Dermis microvascular lymphatic vessel endothelial cell (primary cell): ENCODE measurements around the gene TAS2R38. TPM values are rescaled to one million over a fixed set of nuclear protein-coding genes. Genes with fewer than 3 reads are reported as not detected.
A peak's percentile ranks its signal among the peaks of the same experiment; 100 is the strongest.

Experiments used
- DNase-seq, 2 donors: peaks; one replicate each; pipeline versions ENCODE4 v3.0.0 to v3.0.0-alpha.2; 2010; ENCODE audit warnings: low read depth in 2 of 2
- total RNA-seq: library from RNA; depleted of rRNA; stranded (reverse); fragments of >200 nt; gene quantifications from 2 replicates; pipeline ENCODE4 v1.2.1, GENCODE V29; 2014

Gene TAS2R38
- total RNA-seq, 1 donor from 2014 or later = not detected

DNA sequence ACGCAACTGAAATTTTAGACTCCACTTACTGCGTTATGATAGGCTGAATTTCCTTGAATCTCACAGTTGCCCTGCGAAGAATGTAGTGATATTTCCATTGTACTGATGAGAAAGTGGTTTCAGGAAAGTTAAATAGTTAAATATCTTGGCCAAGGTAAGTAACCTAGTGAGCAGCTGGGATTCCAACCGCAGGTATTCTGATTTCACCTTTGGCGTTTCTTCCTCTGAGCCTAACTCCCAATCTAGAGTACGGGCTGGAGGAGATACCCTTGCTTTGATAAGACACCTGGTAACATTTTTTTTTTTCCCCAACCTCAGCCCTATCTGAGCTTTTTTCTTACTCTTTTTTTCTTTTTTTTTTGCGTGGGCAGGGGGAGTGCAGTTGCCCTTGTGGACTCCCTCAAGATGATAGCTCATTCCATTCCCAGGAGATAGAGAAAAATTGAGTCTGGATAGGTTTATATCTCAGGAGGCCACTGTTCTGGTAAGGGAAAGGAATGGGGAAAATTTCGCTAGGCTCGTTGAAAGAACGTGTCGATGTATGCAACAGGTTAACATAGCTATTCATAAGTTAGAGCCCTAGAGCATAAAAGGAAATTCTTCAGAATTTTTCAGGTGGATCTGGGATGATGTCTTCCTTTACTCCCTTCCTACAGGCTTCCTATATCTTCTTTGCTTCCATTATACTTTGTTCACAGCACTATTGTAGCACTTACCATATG is 3.1 kb upstream of the TAS2R38 start:
- no peak for DNase-seq

DNA sequence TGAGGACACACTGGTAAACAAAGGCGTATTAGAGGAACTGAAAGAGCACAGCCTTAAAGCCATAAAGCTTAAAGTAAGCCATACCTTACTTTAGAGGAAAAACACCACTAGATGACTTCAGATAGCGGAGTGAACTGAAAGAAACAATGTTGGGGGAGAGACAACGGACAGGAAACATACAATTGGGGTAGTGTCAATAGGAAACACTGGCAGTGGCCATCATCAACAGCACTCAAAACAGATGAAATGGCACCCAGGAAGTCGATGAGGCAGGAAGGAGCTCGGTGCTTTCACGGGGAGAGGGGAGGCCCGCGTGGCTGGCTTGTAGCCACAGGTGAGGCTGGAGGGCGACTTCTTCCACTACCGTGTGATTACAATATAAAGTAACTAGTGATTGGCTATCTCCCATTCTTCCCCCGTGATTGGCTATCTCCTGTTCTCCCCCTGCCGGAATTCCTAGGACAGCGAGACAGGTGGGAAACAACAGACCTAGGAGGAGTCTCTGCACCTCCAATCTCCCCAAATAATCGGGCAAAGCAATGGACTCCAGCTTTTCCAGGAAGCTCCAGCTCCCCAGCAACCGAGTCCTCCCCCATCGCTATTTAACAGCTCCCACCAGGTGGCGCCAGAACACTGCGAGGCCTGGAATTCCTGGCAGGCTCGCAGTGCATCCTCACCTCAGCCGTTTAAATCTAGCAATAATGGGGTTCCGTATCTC is 2.4 kb upstream of the TAS2R38 start:
- DNase-seq = peak; percentile 1 to 32

DNA sequence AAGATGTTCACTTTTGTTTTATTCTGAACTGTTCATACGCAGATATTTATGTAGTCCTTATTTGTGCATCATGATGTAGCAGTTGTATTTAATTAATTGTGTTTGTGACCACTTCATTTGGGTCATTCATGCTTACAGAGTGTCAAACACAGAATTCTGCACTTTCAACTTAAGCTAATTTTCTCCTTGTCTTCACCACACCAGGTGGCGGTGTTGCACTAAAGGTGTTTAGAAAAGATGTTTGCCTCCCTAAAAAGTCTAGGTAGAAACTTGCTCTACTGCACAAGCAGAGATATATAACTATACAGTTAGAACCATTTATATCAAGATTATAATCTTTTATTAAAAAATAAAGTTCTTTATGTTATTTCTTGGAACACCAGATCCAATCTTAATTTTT is 1.3 kb upstream of the TAS2R38 start:
- DNase-seq = no peak

DNA sequence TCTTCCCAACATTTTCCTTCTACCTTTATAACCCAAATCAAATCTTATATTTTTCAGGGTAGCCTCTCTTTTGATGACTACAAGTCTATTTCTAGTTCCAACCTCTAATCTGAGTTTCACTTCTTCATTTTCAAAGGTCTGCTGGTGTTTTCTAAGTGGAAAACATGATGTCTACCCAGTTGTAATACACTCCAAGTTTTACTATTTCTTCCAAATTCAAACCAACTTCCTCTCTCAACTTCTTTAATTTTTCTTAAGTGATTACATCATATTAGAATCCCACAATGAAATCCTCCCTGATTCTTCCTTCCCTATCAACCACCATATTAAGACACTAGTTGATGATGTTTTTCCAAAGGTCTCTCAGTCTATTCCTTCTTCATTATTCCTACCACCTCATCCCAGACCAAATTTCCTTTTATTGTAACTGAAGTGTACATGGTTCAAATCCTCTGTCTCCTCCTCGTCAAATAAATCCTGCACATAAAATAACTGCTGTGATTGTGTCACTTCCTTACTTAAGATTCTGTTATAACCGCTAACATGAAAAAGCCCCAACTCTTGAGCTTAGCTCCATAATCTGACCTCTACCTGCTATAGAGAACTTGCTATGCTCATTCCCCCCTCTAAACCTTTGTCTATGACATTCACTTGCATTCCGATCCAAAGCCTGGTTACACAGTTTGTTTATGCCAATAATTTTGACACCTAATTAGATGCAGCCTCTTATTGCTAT is 12.7 kb downstream of the TAS2R38 start:
- no peak for DNase-seq

DNA sequence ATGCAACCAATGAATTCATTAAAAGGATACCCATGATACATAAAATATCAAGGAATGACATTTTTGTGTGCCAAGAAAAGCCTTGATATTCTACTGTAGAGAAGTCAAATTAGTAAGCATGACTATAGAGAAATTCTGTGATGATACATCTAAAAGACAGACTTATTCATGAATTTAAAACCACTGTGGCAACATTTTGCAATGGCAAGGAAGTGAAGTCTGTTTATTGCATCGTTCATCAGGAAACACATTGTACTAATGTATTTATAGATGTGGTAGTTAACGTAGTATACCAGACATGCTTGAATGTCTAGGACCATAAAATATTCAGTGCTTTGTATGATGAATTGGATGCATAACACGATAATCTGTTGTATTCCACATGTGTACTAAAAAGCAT is 17.5 kb downstream of the TAS2R38 start:
- DNase-seq = no peak

DNA sequence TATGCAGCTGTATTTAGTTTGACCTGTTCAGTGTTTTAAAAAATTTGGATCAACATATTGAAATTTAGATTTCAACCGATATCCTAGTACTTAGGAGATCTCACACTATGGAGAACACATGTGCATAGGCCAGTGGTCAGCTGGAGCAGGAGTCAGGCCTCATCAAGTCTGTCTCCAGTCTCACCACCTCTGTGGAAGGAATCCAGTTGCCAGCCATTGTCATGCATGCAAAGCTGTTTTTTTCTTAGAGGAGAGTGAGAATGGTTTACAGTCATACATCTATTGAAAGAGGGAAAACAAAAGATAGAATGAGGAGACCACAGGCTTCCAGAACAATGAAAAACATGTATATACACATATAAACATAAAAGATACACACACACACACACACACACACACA is 19.2 kb downstream of the TAS2R38 start:
- no peak for DNase-seq

DNA sequence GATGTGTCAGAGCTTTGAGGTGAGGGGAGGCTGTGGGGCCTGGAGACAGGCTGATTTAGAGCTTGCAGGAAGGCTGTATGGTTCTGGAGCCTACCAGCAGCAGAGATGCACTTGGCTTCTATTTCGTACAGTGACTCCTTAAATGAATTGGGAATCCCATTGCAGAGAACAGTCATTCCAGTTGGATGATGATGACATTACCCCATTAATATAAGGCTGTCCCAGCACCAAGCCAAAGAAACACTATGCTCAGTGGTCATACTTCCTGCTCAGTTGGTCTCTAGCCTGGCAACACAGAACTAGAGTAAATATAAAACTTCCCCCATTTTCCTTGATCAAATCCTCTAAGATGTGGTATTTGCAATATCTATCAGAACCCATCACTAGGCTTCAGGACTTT is 21.1 kb downstream of the TAS2R38 start:
- DNase-seq = no peak

DNA sequence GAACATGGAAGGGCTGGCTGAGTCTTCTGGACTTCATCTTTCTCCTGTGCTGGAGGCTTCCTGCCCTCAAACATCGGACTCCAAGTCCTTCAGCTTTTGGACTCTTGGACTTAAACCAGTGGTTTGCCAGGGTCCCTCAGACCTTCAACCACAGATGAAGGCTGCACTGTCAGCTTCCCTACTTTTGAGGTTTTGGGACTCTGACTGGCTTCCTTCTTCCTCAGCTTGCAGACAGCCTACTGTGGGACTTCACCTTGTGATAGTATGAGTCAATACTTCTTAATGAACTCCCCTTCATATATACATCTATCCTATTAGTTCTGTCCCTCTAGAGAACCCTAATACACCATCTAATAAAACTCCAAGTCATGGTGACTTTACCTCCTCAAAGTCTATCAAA is 22.8 kb downstream of the TAS2R38 start:
- DNase-seq = no peak

DNA sequence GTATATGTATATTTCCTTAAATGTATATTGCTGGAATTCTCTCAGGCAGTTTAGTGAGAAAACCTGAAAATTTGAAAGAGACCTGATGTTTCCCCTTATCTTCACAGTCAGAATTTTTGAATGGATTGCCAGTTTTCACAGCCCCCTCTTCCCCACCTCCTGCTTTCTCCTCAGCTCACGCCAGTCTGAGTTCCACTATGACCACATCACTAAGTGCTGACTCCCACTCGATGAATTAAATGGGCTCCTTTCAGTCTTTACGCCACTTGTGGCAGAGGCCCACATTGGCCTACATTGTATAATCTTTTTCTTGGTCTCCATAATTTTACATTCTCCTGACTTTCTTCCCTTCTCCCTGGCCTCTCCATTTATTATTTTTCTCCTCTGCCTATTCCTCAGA is 23.7 kb downstream of the TAS2R38 start:
- no peak for DNase-seq

DNA sequence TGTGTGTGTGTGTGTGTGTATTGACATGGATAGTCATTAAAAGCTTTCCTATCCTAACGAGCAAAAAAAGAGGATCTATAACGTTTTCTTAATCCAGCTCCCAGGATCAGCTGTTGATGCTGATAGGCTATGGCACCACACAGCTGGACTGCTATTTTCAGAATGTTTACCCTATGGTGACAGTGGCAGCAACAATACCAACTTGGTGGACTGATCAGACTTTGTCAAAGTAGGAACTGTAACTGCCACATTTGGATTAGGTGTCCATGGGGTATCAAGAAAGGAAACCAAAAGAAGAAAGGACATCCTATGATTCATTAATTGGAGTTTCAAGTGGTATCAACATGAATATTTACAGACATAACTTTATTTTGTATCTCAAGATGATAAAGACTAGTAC is 24.1 kb downstream of the TAS2R38 start:
- no peak for DNase-seq

DNA sequence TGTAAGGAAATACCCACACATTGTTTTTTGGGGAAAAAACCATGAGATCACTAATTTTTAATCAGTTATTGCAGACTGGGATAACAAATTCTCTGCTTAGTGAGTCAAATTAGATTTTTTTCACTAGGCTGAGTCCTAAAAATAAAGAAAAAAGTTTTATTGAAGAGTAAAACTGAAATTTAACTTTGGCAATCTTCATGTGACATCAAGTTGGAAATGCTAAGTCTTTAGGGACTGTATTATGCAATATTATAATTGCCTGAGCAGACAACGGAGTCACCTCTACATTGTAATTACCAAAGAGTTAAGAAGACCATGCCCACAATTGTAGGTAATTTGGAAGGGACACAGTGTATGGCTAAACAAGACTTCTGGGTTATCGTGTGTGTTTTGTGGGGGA is 24.6 kb downstream of the TAS2R38 start:
- no peak for DNase-seq

DNA sequence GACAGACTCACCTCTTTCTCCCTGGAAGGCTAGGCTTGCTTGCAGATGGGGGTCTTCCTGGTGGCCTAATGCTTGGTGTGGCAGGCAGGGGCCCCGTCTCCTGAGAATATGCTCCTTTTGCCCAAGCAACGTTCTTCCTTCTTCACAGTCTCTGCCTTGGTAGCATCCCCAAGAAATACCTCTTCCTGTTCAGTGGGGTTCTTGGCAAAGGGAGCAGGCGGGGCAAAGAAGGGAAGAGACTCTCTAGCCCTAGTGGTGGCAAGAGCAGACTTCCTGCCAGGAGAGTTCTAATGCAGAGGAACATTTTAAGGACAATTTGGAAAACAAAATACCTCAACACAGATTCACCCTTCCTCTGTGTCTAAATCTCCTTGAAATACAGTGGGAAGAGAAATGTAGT is 26.8 kb downstream of the TAS2R38 start, which contains the start of gene CLEC5A:
CLEC5A (minus strand) TSS at position 179 of the 400 bp plus-strand sequence. CDS start 682 bp downstream, outside the sequence.
- DNase-seq = no peak

DNA sequence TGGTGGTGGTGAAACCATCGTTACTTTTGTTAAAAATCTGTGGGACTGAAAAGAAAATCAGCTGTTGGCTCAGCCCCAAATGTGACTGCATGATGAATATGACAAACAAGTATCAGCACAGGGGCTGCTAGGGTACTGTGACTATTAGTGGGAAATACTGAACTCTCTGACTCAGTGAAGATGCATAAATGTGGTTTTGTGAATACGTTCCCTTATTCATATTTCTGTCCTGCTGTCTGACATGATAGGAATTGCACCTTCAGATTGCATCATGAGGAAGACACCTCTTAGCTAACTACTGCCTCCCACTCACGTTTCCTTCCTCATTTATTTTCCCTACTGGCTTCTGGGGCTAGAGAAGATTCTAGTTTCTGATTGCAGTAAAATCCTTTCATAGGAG is 28.2 kb downstream of the TAS2R38 start:
- DNase-seq = no peak

DNA sequence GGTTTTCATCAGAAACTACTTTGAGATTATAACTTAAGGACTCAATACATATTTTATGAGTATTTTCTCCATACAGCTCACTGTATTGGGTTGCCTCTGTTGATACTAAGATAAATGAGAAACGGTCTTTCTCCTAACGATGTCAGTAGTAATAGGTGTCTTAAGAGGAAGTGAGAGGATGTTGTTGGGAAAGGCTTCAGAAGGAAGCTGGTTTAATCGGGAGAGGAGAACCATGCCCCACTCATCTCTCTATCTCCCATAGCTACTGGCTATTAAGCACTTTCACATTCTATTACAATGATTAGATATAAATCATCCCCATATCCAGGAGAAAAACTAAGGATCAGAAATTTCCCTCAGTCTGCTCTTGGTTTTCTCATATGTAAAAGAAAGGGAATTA is 28.8 kb downstream of the TAS2R38 start:
- DNase-seq = no peak

DNA sequence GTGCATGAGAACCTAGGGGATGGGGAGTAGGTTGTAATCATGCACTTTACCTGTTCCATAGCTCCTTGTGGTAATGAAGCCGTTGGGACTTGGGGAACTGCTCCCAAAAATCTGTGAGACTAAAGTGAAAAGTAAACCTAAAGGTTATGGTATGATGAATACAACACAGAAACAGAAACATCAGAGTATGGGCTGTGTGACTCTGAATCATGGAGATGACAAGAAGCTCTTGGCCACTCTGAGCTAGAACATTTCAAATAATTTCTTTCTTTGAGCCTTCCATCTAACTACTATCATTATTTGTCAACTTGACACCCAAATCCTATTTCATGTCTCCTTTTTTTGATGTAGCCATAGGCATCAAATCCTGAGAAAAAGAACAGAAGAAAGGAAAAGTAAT is 29.7 kb downstream of the TAS2R38 start:
- no peak for DNase-seq

DNA sequence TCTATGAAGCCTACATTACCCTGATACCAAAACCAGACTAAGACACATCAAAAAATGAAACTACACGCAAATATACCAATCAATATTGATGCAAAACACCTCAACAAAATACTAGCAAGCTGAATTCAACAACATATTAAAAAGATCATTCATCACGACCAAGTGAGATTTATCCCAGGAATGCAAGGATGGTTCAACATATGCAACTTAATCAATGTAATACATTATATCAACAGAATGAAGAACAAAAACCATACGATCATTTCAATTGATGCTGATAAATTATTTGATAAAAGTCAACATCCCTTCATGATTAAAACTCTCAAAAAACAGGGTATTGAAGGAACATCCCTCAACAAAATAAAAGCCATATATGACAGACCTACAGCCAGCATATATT is 32.5 kb downstream of the TAS2R38 start:
- DNase-seq = no peak

DNA sequence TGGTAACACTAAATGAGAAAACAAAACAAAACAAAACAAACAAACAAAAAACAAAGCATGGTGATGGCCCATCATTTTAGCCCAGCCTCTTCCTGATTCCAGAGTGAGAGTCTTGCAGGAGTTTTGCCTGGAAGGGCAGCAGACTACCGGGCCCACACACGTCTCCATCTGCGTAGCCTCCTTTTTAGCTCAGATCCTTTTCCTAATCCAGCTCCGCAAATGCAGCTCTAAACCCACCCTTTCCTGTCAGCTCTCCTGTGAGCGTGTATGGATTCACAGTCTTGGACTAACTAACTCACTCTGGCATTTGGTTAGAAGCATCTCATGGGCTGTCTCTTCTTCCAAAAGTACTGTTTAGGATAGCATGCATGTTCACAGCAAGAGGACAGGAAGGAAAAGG is 43.4 kb downstream of the TAS2R38 start:
- DNase-seq = no peak

DNA sequence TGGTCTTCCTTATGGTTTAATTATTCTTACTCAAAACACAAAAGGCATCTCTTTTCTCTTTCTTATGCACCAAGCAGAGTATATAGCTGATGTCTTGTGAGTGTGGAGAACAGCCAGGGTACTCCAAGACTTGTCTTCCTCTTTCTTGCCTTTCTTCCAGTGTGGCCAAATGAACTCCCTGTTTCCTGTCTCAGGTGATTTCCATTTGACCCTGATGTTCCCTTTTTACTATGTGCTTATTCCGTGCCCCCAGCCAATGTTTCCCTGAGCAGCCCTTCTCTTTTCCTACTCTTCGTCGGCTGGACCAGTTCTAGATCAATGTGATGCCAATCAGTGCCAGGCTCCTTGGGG is 44.8 kb downstream of the TAS2R38 start:
- DNase-seq = no peak

DNA sequence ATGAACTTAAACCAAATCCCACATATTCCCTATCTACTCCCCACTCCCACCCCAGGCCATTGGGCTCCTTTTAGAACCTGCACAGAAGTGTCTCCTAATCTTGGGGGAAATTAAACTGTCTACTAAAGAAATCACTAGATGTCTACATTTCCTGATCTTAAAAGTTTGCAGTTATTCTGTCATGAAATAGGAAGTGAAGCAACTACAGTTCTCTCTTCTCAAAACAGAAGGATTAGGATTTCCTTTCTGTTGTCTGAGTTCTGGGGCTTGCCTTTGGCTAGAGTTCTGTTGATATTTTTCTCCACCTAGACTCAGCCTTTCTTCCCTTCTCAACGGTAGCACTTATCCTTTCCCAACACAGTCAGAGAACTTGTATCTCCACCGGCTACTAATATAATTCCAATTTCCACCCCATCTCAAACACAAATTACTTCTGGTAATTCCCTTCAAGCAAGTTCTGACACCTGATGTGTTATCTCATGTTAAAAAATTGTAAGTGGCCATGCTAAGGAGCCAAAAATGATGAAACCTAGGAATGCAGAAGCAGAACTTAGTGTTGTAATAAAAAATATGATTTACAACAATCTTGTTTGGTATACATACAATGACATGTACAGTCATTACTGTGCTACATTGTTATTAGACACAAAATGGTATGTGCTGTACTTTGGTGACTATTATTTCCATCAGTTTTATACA is 45.3 kb downstream of the TAS2R38 start:
- no peak for DNase-seq
